ENCODE measurements around the gene EEIG2. TPM values are rescaled to one million over a fixed set of nuclear protein-coding genes. Genes with fewer than 3 reads are reported as not detected.

EEIG2 gene
- total RNA-seq, 1 donor from 2014 or later, result 13.7 TPM

- Mint-ChIP-seq H3K27ac (ENCODE audit: unreplicated experiment) (no peak overlapping the region), H3K36me3 (ENCODE audit: low read depth) (peaks cover 5% of the 10 kb centered on the region), H3K27me3 (ENCODE audit: low read depth) (no peaks in the 10 kb centered on the region), H3K4me3 (ENCODE audit: unreplicated experiment) (no peak overlapping the region), H3K9me3 (ENCODE audit: low read depth) (no peaks in the 10 kb centered on the region), H3K4me1 (ENCODE audit: low read depth) (peaks cover 3% of the 10 kb centered on the region)
- TF ChIP-seq CTCF (IDR thresholded peaks at IDR 0.05), result no peak
- DNase-seq (ENCODE audit: low spot score), result no peak
These were observed 42.0 kb downstream of the EEIG2 start for GRCh38 chr1:108601708-108602410.

GRCh38 chr1:108605633-108606032 lies 45.7 kb downstream of the EEIG2 start:
- H3K4me1 Mint-ChIP-seq (ENCODE audit: low read depth), result peaks cover 16% of the 10 kb centered on the region
- no peaks in the 10 kb centered on the region for H3K27me3 Mint-ChIP-seq (ENCODE audit: low read depth)
- no peak for DNase-seq (ENCODE audit: low spot score)
- no peaks in the 10 kb centered on the region for H3K9me3 Mint-ChIP-seq (ENCODE audit: low read depth)
- peaks cover 6% of the 10 kb centered on the region for H3K36me3 Mint-ChIP-seq (ENCODE audit: low read depth)
- no peak for TF ChIP-seq CTCF (IDR thresholded peaks at IDR 0.05)
- H3K27ac Mint-ChIP-seq (ENCODE audit: unreplicated experiment), result no peak overlapping the region
- H3K4me3 Mint-ChIP-seq (ENCODE audit: unreplicated experiment), result no peak overlapping the region

- H3K4me1 Mint-ChIP-seq (ENCODE audit: low read depth), result peaks cover 16% of the 10 kb centered on the region
- no peak overlapping the region for H3K4me3 Mint-ChIP-seq (ENCODE audit: unreplicated experiment)
- peaks cover 6% of the 10 kb centered on the region for H3K36me3 Mint-ChIP-seq (ENCODE audit: low read depth)
- no peak for DNase-seq (ENCODE audit: low spot score)
- no peak for TF ChIP-seq CTCF (IDR thresholded peaks at IDR 0.05)
- H3K9me3 Mint-ChIP-seq (ENCODE audit: low read depth), result no peaks in the 10 kb centered on the region
- H3K27ac Mint-ChIP-seq (ENCODE audit: unreplicated experiment), result no peak overlapping the region
- no peaks in the 10 kb centered on the region for H3K27me3 Mint-ChIP-seq (ENCODE audit: low read depth)
These were observed 46.6 kb downstream of the EEIG2 start for GRCh38 chr1:108606478-108606877.

GRCh38 chr1:108609483-108610049 lies 49.7 kb downstream of the EEIG2 start:
- H3K4me1 Mint-ChIP-seq (ENCODE audit: low read depth), result peaks cover 16% of the 10 kb centered on the region
- no peaks in the 10 kb centered on the region for H3K9me3 Mint-ChIP-seq (ENCODE audit: low read depth)
- no peak overlapping the region for H3K27ac Mint-ChIP-seq (ENCODE audit: unreplicated experiment)
- no peaks in the 10 kb centered on the region for H3K27me3 Mint-ChIP-seq (ENCODE audit: low read depth)
- no peak for DNase-seq (ENCODE audit: low spot score)
- TF ChIP-seq CTCF (IDR thresholded peaks at IDR 0.05), result no peak
- no peak overlapping the region for H3K4me3 Mint-ChIP-seq (ENCODE audit: unreplicated experiment)
- peaks cover 3% of the 10 kb centered on the region for H3K36me3 Mint-ChIP-seq (ENCODE audit: low read depth)

Other genes with a start within 250 kb of the EEIG2 start
- gene NBPF6, start 109.8 kb upstream of the EEIG2 start, total RNA-seq, result not detected in 3 replicates
- gene HENMT1, start 101.0 kb downstream of the EEIG2 start, total RNA-seq, result 9.6 to 10.8 TPM (median 10.1 TPM) in 3 replicates
- 25.3 to 31.0 TPM (median 25.4 TPM) in 3 replicates for gene PRPF38B, start 132.2 kb downstream of the EEIG2 start, total RNA-seq
- gene FNDC7, start 152.8 kb downstream of the EEIG2 start, total RNA-seq, result not detected in 3 replicates
- gene STXBP3, start 186.6 kb downstream of the EEIG2 start, total RNA-seq, result 38.3 to 61.1 TPM (median 41.6 TPM) in 3 replicates

Data from chondrocyte (in vitro differentiated cells).